Cardiac muscle cell (in vitro differentiated cells and primary cell): Measurements from ENCODE around the gene FBXO41. TPM values are rescaled to one million over a fixed set of nuclear protein-coding genes. Genes with fewer than 3 reads are reported as not detected.

Source experiments
- DNase-seq, 2 donors: peaks; one replicate each; pipeline versions ENCODE4 v3.0.0 to v3.0.0-alpha.2; 2010 to 2017; ENCODE audit warnings: low read depth in 1 of 2, low spot score in 1 of 2
- H3K27ac ChIP-seq: fragments of 200-600 bp; sonication (generic); 2 replicates; pipeline ENCODE4 v1.5.1; 2016
- H3K27me3 ChIP-seq: fragments of 200-600 bp; sonication (generic); 2 replicates; pipeline ENCODE4 v1.6.0; 2016; ENCODE audit warnings: control low read depth
- H3K36me3 ChIP-seq: fragments of 200-600 bp; sonication (generic); 2 replicates; pipeline ENCODE4 v1.5.1; 2016; ENCODE audit warnings: control low read depth
- H3K4me1 ChIP-seq: fragments of 200-600 bp; sonication (generic); 2 replicates; pipeline ENCODE4 v1.8.1; 2017; ENCODE audit warnings: low read depth, mild to moderate bottlenecking, mixed run types
- H3K4me3 ChIP-seq: fragments of 200-600 bp; sonication (generic); 2 replicates; pipeline ENCODE4 v1.5.1; 2016; ENCODE audit warnings: mild to moderate bottlenecking
- H3K9me3 ChIP-seq: fragments of 200-600 bp; sonication (generic); 2 replicates; pipeline ENCODE4 v1.5.1; 2017; ENCODE audit warnings: low read depth, mild to moderate bottlenecking, control low read depth
- CTCF ChIP-seq: IDR thresholded peaks from 2 replicates; pipeline ENCODE4 v1.5.1; 2012; ENCODE audit warnings: low read depth, mild to moderate bottlenecking, low read length
- polyA plus RNA-seq: library from polyadenylated mRNA; unstranded; fragments of >200 nt; fragmentation: Nextera tagmentation; extraction: Ambion mirVana; gene quantifications from 2 replicates; pipeline ENCODE4 v1.2.1, GENCODE V29; 2016
- total RNA-seq: library from RNA; depleted of rRNA; stranded (reverse); fragments of >200 nt; gene quantifications from 2 replicates; pipeline ENCODE4 v1.2.3, GENCODE V29; 2016

The FBXO41 gene
- total and polyA plus RNA-seq, 2 experiments from 2014 or later, result 1.0 to 4.1 TPM

GRCh38 chr2:73286134-73286655, 1.9 kb upstream of the FBXO41 start:
- H3K4me1 ChIP-seq, result peaks cover 3% of the 10 kb centered on the region
- DNase-seq, result no peak
- no peak for TF ChIP-seq CTCF
- H3K9me3 ChIP-seq, result no peaks in the 10 kb centered on the region
- peaks cover 88% of the 10 kb centered on the region for H3K27me3 ChIP-seq
- no peak overlapping the region for H3K4me3 ChIP-seq
- H3K36me3 ChIP-seq, result no peaks in the 10 kb centered on the region
- no peak overlapping the region for H3K27ac ChIP-seq

GRCh38 chr2:73285159-73285739, 971 bp upstream of the FBXO41 start:
- no peaks in the 10 kb centered on the region for H3K9me3 ChIP-seq
- peaks cover 3% of the 10 kb centered on the region for H3K4me1 ChIP-seq
- H3K27ac ChIP-seq, result no peak overlapping the region
- TF ChIP-seq CTCF, result no peak
- H3K36me3 ChIP-seq, result no peaks in the 10 kb centered on the region
- no peak for DNase-seq
- peaks cover 78% of the 10 kb centered on the region for H3K27me3 ChIP-seq
- peak overlapping the region; percentile 67 for H3K4me3 ChIP-seq

GRCh38 chr2:73283545-73284295, 558 bp downstream of the FBXO41 start:
- no peaks in the 10 kb centered on the region for H3K9me3 ChIP-seq

GRCh38 chr2:73282924-73283544, 1.2 kb downstream of the FBXO41 start:
- Histone ChIP-seq H3K27me3 (peaks cover 56% of the 10 kb centered on the region), H3K9me3 (no peaks in the 10 kb centered on the region), H3K36me3 (no peaks in the 10 kb centered on the region), H3K27ac (no peak overlapping the region), H3K4me1 (peaks cover 3% of the 10 kb centered on the region), H3K4me3 (peak overlapping the region; percentile 67)
- no peak for DNase-seq
- no peak for TF ChIP-seq CTCF

More at GRCh38 chr2:73283545-73284295, 558 bp downstream of the FBXO41 start:
- H3K4me1 ChIP-seq, result peaks cover 3% of the 10 kb centered on the region
- H3K27ac ChIP-seq, result no peak overlapping the region
- no peak for TF ChIP-seq CTCF
- peak overlapping the region; percentile 67 for H3K4me3 ChIP-seq
- H3K36me3 ChIP-seq, result no peaks in the 10 kb centered on the region
- DNase-seq, result no peak
- H3K27me3 ChIP-seq, result peaks cover 63% of the 10 kb centered on the region

- H3K4me3 ChIP-seq, result no peak overlapping the region
- TF ChIP-seq CTCF, result no peak
- H3K4me1 ChIP-seq, result peaks cover 3% of the 10 kb centered on the region
- H3K36me3 ChIP-seq, result no peaks in the 10 kb centered on the region
- peaks cover 38% of the 10 kb centered on the region for H3K27me3 ChIP-seq
- H3K27ac ChIP-seq, result no peak overlapping the region
- no peaks in the 10 kb centered on the region for H3K9me3 ChIP-seq
- DNase-seq, result no peak
Observed at GRCh38 chr2:73281244-73281643, 3.0 kb downstream of the FBXO41 start.
